Measurements from ENCODE around the gene SDK1. TPM values are rescaled to one million over a fixed set of nuclear protein-coding genes. Genes with fewer than 3 reads are reported as not detected.

SDK1 gene
- total and polyA plus RNA-seq, 2 of the 8 experiments (the other 6 are each of a cell fraction or from before 2014, with no cell fraction given): 3.3 to 7.2 TPM

DNA sequence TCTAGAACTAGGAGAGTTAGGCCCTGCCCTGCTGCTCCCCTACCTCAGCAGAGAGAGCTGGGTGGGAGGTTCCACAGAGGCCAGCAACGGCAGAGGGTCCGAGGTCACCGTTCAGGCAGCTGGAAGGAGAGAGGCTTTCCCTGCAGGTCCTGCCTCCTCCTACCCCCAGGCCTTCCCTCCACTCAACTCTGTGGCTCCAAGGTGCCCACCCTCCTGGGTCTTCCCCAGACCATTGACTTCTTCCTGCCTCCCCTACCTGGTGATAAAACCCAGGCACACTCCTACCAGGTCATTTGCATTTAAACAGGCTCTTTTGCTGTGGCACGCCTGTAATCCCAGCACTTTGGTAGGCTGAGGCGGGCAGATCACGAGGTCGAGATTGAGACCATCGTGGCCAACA is 865.8 kb downstream of the SDK1 start:
- H4K91ac ChIP-seq (replicated peaks; ENCODE audit: insufficient read length, low read length): peak overlapping the region; percentile 29
- no peaks in the 10 kb centered on the region for H3K36me3 ChIP-seq (ENCODE audit: control insufficient read depth in 2 of 4, insufficient read depth in 4 of 4, low read length in 3 of 4)
- no peak overlapping the region for H4K5ac ChIP-seq (ENCODE audit: insufficient read length, low read depth, low read length)
- H4K20me1 ChIP-seq (replicated peaks in 1 of 2; ENCODE audit: control insufficient read depth in 1 of 2, insufficient read depth in 2 of 2, low read length in 2 of 2): no peaks in the 10 kb centered on the region
- H2BK120ac ChIP-seq (replicated peaks; ENCODE audit: low read depth, low read length): no peak overlapping the region
- no peak for TF ChIP-seq SP1 (IDR thresholded peaks at IDR 0.05; ENCODE audit: low read depth, low read length)
- TF ChIP-seq EP300 (IDR thresholded peaks at IDR 0.05; ENCODE audit: borderline replicate concordance in 1 of 2, low read depth in 2 of 2, low read length in 2 of 2): no peak
- TF ChIP-seq, protein P1, sequence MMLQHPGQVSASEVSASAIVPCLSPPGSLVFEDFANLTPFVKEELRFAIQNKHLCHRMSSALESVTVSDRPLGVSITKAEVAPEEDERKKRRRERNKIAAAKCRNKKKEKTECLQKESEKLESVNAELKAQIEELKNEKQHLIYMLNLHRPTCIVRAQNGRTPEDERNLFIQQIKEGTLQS (IDR thresholded peaks at IDR 0.05; ENCODE audit: insufficient read depth, low read depth, low read length): no peak
- no peak for TF ChIP-seq SAP30 (IDR thresholded peaks at IDR 0.05; ENCODE audit: insufficient read depth, insufficient replicate concordance, low read length)
- TF ChIP-seq, protein P2, sequence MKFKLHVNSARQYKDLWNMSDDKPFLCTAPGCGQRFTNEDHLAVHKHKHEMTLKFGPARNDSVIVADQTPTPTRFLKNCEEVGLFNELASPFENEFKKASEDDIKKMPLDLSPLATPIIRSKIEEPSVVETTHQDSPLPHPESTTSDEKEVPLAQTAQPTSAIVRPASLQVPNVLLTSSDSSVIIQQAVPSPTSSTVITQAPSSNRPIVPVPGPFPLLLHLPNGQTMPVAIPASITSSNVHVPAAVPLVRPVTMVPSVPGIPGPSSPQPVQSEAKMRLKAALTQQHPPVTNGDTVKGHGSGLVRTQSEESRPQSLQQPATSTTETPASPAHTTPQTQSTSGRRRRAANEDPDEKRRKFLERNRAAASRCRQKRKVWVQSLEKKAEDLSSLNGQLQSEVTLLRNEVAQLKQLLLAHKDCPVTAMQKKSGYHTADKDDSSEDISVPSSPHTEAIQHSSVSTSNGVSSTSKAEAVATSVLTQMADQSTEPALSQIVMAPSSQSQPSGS (IDR thresholded peaks at IDR 0.05; ENCODE audit: low read length): no peak
- TF ChIP-seq, protein P3, sequence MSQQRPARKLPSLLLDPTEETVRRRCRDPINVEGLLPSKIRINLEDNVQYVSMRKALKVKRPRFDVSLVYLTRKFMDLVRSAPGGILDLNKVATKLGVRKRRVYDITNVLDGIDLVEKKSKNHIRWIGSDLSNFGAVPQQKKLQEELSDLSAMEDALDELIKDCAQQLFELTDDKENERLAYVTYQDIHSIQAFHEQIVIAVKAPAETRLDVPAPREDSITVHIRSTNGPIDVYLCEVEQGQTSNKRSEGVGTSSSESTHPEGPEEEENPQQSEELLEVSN (IDR thresholded peaks at IDR 0.05): no peak
- H4K8ac ChIP-seq (ENCODE audit: extremely low read depth, insufficient read depth, low read length): peak overlapping the region; percentile 45; the same call in 1 of the 2 replicates
- H3K14ac ChIP-seq (ENCODE audit: insufficient read length): no peak overlapping the region
- CTCF ChIA-PET (ENCODE audit: partially characterized antibody): interaction anchor here (0.8 to 1.4 kb wide), 3 partner anchors 18 to 167 kb away, joined by 3 to 4 read pairs (median 4); no protein-coding TSS in a partner anchor
- H3K27ac ChIP-seq (ENCODE audit: low read depth, low read length): no peak overlapping the region
- H2BK15ac ChIP-seq (ENCODE audit: low read length): no peak overlapping the region
- no peak overlapping the region for H2AFZ ChIP-seq (ENCODE audit: low read length)
- H3K79me1 ChIP-seq (ENCODE audit: low read depth, low read length): no peaks in the 10 kb centered on the region
- H3K23ac ChIP-seq (ENCODE audit: insufficient read length): no peak overlapping the region
- WGBS, 2 experiments (ENCODE audit: extremely low coverage in 1 of 2, insufficient coverage in 1 of 2, insufficient read length in 1 of 2, insufficient replicate concordance in 2 of 2, low coverage in 1 of 2, low lambda C conversion rate in 2 of 2, missing lambda C conversion rate in 1 of 2): 85% methylated on average over 8 of the region's 8 CpGs; no CpG with 5 or more reads in 1 of the 2 experiments
- POLR2A ChIA-PET (ENCODE audit: partially characterized antibody): interaction anchor here (0.9 kb wide), 1 partner anchor 18 kb away, joined by 3 read pairs; no protein-coding TSS in a partner anchor
- H3K79me2 ChIP-seq (ENCODE audit: control insufficient read depth in 1 of 2, insufficient read depth in 2 of 2, low read length in 2 of 2): no peaks in the 10 kb centered on the region
- H3K23me2 ChIP-seq (ENCODE audit: low read depth, low read length): no peaks in the 10 kb centered on the region
- H3K9ac ChIP-seq (replicated peaks in 1 of 4; ENCODE audit: extremely low read depth in 1 of 4, low read depth in 3 of 4, low read length in 3 of 4): no peak overlapping the region
- H3K4me1 ChIP-seq (replicated peaks in 1 of 4; ENCODE audit: control insufficient read depth in 3 of 4, insufficient read depth in 4 of 4, low read length in 3 of 4): peaks cover 0 to 6% (median 3%) of the 10 kb centered on the region in 4 experiments; a peak in 2 of 7 replicates
- 0 out of 2 replicates have a peak overlapping the region, but pooled peaks have one; percentile 50 for H2BK12ac ChIP-seq (ENCODE audit: low read depth, low read length)
- H3K4me3 ChIP-seq (ENCODE audit: extremely low read depth in 1 of 4, insufficient read depth in 2 of 4, low read depth in 3 of 4, low read length in 4 of 4): no peak overlapping the region
- H3K27me3 ChIP-seq (replicated peaks in 1 of 4; ENCODE audit: control insufficient read depth in 3 of 4, extremely low read depth in 1 of 4, insufficient read depth in 3 of 4, low read length in 3 of 4): no peaks in the 10 kb centered on the region
- no peak overlapping the region for H2BK20ac ChIP-seq (ENCODE audit: low read length)
- no peak overlapping the region for H3K56ac ChIP-seq (replicated peaks; ENCODE audit: insufficient read length, low read depth, low read length)
- H2BK5ac ChIP-seq (ENCODE audit: low read depth, low read length): peak overlapping the region; percentile 66; the same call in 1 of the 2 replicates
- 0 out of 2 replicates have a peak overlapping the region, but pooled peaks have one; percentile 44 for H2AK5ac ChIP-seq (ENCODE audit: low read depth, low read length)
- no peak overlapping the region for H3K4ac ChIP-seq (replicated peaks; ENCODE audit: insufficient read length, low read depth, low read length)
- no peak overlapping the region for H3K4me2 ChIP-seq (ENCODE audit: insufficient read depth in 1 of 2, low read depth in 2 of 2, low read length in 2 of 2)
- FAIRE-seq (no peak), DNase-seq (ENCODE audit: low read depth in 1 of 2, low spot score in 2 of 2) (no peak)
- peak overlapping the region; percentile 38; the same call in 1 of the 2 replicates for H3K18ac ChIP-seq (ENCODE audit: extremely low read depth, low read length)
- H3K9me3 ChIP-seq (ENCODE audit: insufficient read depth in 2 of 2, low read depth in 1 of 2, low read length in 1 of 2): no peaks in the 10 kb centered on the region
